Loucy (cell line): ENCODE data around the gene SCTR.

Source experiments
- H2AFZ ChIP-seq: fragments of 200-600 bp; sonication (generic); 2 replicates; pipeline ENCODE4 v1.6.0; 2016; ENCODE audit warnings: antibody characterized with exemption, mild to moderate bottlenecking, low read length, moderate library complexity
- H3F3A ChIP-seq: fragments of 200-600 bp; 2 replicates; pipeline ENCODE4 v1.6.0; 2016; ENCODE audit warnings: antibody characterized with exemption, low read depth, mild to moderate bottlenecking
- H3K27me3 ChIP-seq: fragments of 200-600 bp; sonication (generic); 2 replicates; pipeline ENCODE4 v1.6.1; 2014; ENCODE audit warnings: low read length, mild to moderate bottlenecking; ENCODE audit not compliant: insufficient read depth, poor library complexity, severe bottlenecking
- H3K36me3 ChIP-seq: fragments of 200-600 bp; sonication (generic); 2 replicates; pipeline ENCODE4 v1.6.1; 2016; ENCODE audit warnings: low read length; ENCODE audit not compliant: insufficient read depth
- H3K4me1 ChIP-seq: fragments of 200-600 bp; sonication (generic); 2 replicates; pipeline ENCODE4 v1.5.1; 2014; ENCODE audit warnings: low read length, mild to moderate bottlenecking; ENCODE audit not compliant: insufficient read depth, poor library complexity, severe bottlenecking
- H3K4me2 ChIP-seq: fragments of 200-600 bp; sonication (generic); 2 replicates; pipeline ENCODE4 v1.6.0; 2014; ENCODE audit warnings: antibody characterized with exemption, low read length, low read depth, mild to moderate bottlenecking; ENCODE audit not compliant: poor library complexity, severe bottlenecking
- H3K4me3 ChIP-seq: fragments of 200-600 bp; sonication (generic); 2 replicates; pipeline ENCODE4 v1.5.1; 2014; ENCODE audit warnings: low read length, mild to moderate bottlenecking, mixed read lengths; ENCODE audit not compliant: poor library complexity, severe bottlenecking
- H3K79me2 ChIP-seq: fragments of 200-600 bp; sonication (generic); 2 replicates; pipeline ENCODE4 v1.6.1; 2014; ENCODE audit warnings: low read length; ENCODE audit not compliant: insufficient read depth
- H3K9ac ChIP-seq: fragments of 200-600 bp; sonication (generic); 2 replicates; pipeline ENCODE4 v1.6.0; 2014; ENCODE audit warnings: mild to moderate bottlenecking, low read depth, low read length, moderate library complexity; ENCODE audit not compliant: poor library complexity, severe bottlenecking
- H3K9me2 ChIP-seq: fragments of 200-600 bp; sonication (generic); replicated peaks from 2 replicates; pipeline ENCODE4 v1.6.1; 2016; ENCODE audit warnings: low read depth, low read length, mixed read lengths
- H3K9me3 ChIP-seq: fragments of 200-600 bp; sonication (generic); 2 replicates; pipeline ENCODE4 v1.6.1; 2014; ENCODE audit warnings: mild to moderate bottlenecking, antibody characterized with exemption, low read length, low read depth; ENCODE audit not compliant: insufficient read depth
- H4K20me1 ChIP-seq: fragments of 200-600 bp; sonication (generic); 2 replicates; pipeline ENCODE4 v1.6.0; 2014; ENCODE audit warnings: antibody characterized with exemption, low read length, mild to moderate bottlenecking; ENCODE audit not compliant: insufficient read depth, poor library complexity, severe bottlenecking
- EZH2phosphoT487 ChIP-seq: fragments of 200-600 bp; IDR thresholded peaks from 2 replicates; pipeline ENCODE4 v1.6.1; 2018; ENCODE audit warnings: antibody characterized with exemption, mild to moderate bottlenecking, moderate library complexity, borderline replicate concordance
- TF ChIP-seq, protein P1 (sequence below): fragments of 200-600 bp; sonication (generic); conservative IDR thresholded peaks from 2 replicates; pipeline ENCODE4 v1.5.1; 2014; ENCODE audit warnings: mild to moderate bottlenecking, antibody characterized with exemption, low read length

The SCTR gene

DNA sequence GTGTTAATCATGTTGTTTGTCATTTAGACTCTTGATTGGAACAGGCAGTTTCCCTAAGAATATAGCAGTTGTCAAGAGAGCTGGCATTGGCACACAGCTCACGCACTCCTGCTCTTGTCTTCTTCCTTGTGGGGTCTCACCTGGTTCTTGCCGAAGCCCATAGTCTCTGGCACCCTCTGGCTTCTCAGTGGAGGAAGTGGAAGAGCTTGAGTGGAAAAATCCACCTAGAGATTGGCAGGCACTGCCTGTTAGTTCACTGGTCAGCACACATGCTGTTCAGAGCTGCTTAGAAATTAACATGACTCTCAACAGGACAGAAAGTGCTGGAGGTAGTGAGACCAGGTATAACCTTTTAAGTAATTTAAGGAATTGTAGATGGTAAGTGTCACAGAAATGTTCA lies 28.3 kb downstream of the SCTR start:
- Histone ChIP-seq H3K27me3 (no peaks in the 10 kb centered on the region), H3F3A (no peaks in the 10 kb centered on the region)

DNA sequence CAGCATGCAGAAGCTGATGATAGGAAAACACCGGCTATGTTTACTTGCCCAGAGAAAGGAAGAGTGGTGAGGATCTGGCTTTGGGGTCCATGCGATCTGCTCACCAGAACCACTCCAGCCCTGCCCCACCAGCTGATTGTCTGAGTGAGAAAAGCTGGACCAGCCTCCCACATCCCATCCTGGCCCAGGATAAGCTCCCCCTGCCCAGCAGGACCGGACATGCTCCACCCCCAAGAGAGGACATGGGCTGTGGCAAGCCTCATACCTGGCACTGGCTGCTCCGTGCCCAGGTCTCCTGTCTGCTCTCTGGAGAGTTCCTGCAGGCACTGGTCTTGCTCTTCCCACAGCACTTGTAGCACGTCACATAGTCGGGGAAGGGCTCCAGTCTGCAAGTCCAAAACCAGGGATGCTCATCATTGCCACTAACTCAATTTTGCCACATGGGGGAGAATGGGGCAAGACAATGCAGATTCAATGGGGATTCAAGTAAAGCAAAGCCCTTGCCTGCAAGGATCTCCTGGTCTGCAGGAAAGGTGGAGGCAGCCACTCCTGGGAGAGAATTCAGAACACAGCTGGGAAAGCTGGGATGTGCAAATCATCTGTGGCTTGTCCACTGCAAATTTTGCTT lies 30.0 kb downstream of the SCTR start:
- Histone ChIP-seq H3K4me3 (no peak overlapping the region), H4K20me1 (no peaks in the 10 kb centered on the region), H3K36me3 (no peaks in the 10 kb centered on the region), H3F3A (no peaks in the 10 kb centered on the region), H3K4me2 (no peak overlapping the region), H3K9me2 (no peaks in the 10 kb centered on the region), H3K9ac (no peak overlapping the region), H2AFZ (no peak overlapping the region), H3K79me2 (no peaks in the 10 kb centered on the region), H3K4me1 (no peaks in the 10 kb centered on the region), H3K27me3 (no peaks in the 10 kb centered on the region), H3K9me3 (peaks cover 5% of the 10 kb centered on the region; the same call in 1 of the 2 replicates)
- TF ChIP-seq, protein P1, sequence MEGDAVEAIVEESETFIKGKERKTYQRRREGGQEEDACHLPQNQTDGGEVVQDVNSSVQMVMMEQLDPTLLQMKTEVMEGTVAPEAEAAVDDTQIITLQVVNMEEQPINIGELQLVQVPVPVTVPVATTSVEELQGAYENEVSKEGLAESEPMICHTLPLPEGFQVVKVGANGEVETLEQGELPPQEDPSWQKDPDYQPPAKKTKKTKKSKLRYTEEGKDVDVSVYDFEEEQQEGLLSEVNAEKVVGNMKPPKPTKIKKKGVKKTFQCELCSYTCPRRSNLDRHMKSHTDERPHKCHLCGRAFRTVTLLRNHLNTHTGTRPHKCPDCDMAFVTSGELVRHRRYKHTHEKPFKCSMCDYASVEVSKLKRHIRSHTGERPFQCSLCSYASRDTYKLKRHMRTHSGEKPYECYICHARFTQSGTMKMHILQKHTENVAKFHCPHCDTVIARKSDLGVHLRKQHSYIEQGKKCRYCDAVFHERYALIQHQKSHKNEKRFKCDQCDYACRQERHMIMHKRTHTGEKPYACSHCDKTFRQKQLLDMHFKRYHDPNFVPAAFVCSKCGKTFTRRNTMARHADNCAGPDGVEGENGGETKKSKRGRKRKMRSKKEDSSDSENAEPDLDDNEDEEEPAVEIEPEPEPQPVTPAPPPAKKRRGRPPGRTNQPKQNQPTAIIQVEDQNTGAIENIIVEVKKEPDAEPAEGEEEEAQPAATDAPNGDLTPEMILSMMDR, result no peak
- no peak for TF ChIP-seq EZH2phosphoT487

More for the DNA sequence above, 28.3 kb downstream of the SCTR start:
- Histone ChIP-seq H3K9me2 (no peaks in the 10 kb centered on the region), H3K4me3 (no peak overlapping the region), H3K4me2 (no peak overlapping the region), H4K20me1 (no peaks in the 10 kb centered on the region), H3K4me1 (no peaks in the 10 kb centered on the region), H3K36me3 (no peaks in the 10 kb centered on the region), H3K79me2 (no peaks in the 10 kb centered on the region), H3K9me3 (peaks cover 15% of the 10 kb centered on the region; the same call in 1 of the 2 replicates), H3K9ac (no peak overlapping the region), H2AFZ (no peak overlapping the region)
- TF ChIP-seq EZH2phosphoT487, result no peak
- TF ChIP-seq, protein P1, result no peak

DNA sequence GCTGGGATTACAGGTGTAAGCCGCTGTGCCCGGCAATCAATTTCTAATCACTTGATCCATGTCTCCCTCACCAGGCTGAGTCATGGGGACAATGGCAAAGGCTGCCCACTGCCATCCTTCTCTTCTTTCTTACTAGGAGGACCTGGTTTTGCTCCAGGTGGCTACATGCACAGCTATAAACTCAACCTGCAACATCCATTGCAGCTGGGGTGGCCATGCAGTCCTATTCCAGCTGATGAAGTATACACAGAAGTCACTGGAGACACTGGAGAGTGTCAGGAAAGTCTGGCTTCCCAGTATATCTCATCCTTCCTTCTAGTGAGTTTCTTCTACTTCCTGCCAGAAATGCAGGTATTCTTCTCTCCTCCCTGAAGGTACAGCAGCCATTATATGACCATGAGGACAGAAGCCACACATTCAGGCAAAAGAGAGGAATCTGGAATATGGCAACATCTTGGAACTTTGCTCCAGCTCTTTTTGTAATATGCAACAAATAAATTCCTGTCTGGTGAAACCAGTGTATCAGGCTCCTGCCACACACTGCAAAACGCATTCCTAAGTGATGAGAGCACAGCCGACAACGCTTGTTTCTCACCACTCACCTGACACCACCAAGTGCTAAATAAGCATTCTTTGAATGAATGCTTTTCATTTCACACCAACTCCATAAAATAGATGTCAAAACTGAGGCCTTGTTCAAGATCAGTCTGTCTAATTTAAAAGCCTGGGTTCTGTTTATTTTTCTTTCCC lies 32.3 kb downstream of the SCTR start:
- Histone ChIP-seq H3K9me3 (no peaks in the 10 kb centered on the region), H3K4me3 (no peak overlapping the region), H3K27me3 (no peaks in the 10 kb centered on the region), H3K9ac (no peak overlapping the region), H3K9me2 (no peaks in the 10 kb centered on the region), H2AFZ (no peak overlapping the region), H3K4me2 (no peak overlapping the region), H3K36me3 (no peaks in the 10 kb centered on the region), H3K4me1 (no peaks in the 10 kb centered on the region), H4K20me1 (no peaks in the 10 kb centered on the region), H3F3A (no peaks in the 10 kb centered on the region), H3K79me2 (no peaks in the 10 kb centered on the region)
- no peak for TF ChIP-seq EZH2phosphoT487
- TF ChIP-seq, protein P1, result no peak
